ENCODE data around the gene NBPF1.
"Not testable (repeated sequence)": the region's sequence is repeated elsewhere in the genome, so short reads cannot be mapped to it uniquely, and the experiment has no call there.

Gene NBPF1

GRCh38 chr1:16608838-16609560 lies 4.4 kb downstream of the NBPF1 start:
- no peak for DNase-seq (ENCODE audit: low spot score)
- TF ChIP-seq CTCF (IDR thresholded peaks at IDR 0.05; ENCODE audit: extremely low read depth, insufficient read depth, missing control alignments): no peak
- in situ Hi-C loops (cut with MboI; ENCODE audit: low pct_unique_long_range_greater_than_20kb, low sequenced_read_pairs, unreplicated experiment): loop anchor here (10.0 to 25.0 kb wide), 4 partner anchors 144 to 628 kb away; partner anchors contain the start of genes CPLANE2 and PADI3

- not testable (repeated sequence) for DNase-seq (ENCODE audit: low spot score)
- in situ Hi-C loops (cut with MboI; ENCODE audit: low pct_unique_long_range_greater_than_20kb, low sequenced_read_pairs, unreplicated experiment): loop anchor here (10.0 to 25.0 kb wide), 4 partner anchors 143 to 629 kb away; partner anchors contain the start of genes CPLANE2 and PADI3
Measured at GRCh38 chr1:16607853-16608815, 5.2 kb downstream of the NBPF1 start.

- no peak for DNase-seq (ENCODE audit: low spot score)
- in situ Hi-C loops (cut with MboI; ENCODE audit: low pct_unique_long_range_greater_than_20kb, low sequenced_read_pairs, unreplicated experiment): loop anchor here (10.0 to 25.0 kb wide), 4 partner anchors 143 to 630 kb away; partner anchors contain the start of genes CPLANE2 and PADI3
- TF ChIP-seq CTCF (IDR thresholded peaks at IDR 0.05; ENCODE audit: extremely low read depth, insufficient read depth, missing control alignments): no peak
Measured at GRCh38 chr1:16607433-16607851, 5.9 kb downstream of the NBPF1 start.

- not testable (repeated sequence) for DNase-seq (ENCODE audit: low spot score)
Measured at GRCh38 chr1:16606666-16607432, 6.5 kb downstream of the NBPF1 start.

GRCh38 chr1:16605532-16606505 lies 7.5 kb downstream of the NBPF1 start:
- DNase-seq (ENCODE audit: low spot score): no peak
- in situ Hi-C loops (cut with MboI; ENCODE audit: low pct_unique_long_range_greater_than_20kb, low sequenced_read_pairs, unreplicated experiment): loop anchor here (10.0 to 25.0 kb wide), 4 partner anchors 141 to 631 kb away; partner anchors contain the start of genes CPLANE2 and PADI3
- TF ChIP-seq CTCF (IDR thresholded peaks at IDR 0.05; ENCODE audit: extremely low read depth, insufficient read depth, missing control alignments): no peak

More at GRCh38 chr1:16606666-16607432, 6.5 kb downstream of the NBPF1 start:
- in situ Hi-C loops (cut with MboI; ENCODE audit: low pct_unique_long_range_greater_than_20kb, low sequenced_read_pairs, unreplicated experiment): loop anchor here (10.0 to 25.0 kb wide), 4 partner anchors 142 to 630 kb away; partner anchors contain the start of genes CPLANE2 and PADI3

- in situ Hi-C loops (cut with MboI; ENCODE audit: low pct_unique_long_range_greater_than_20kb, low sequenced_read_pairs, unreplicated experiment): loop anchor here (10.0 to 25.0 kb wide), 4 partner anchors 140 to 632 kb away; partner anchors contain the start of genes CPLANE2 and PADI3
- TF ChIP-seq CTCF (IDR thresholded peaks at IDR 0.05; ENCODE audit: extremely low read depth, insufficient read depth, missing control alignments): no peak
- no peak for DNase-seq (ENCODE audit: low spot score)
Measured at GRCh38 chr1:16605213-16605525, 8.2 kb downstream of the NBPF1 start.

GRCh38 chr1:16604514-16605212 lies 8.7 kb downstream of the NBPF1 start:
- in situ Hi-C loops (cut with MboI; ENCODE audit: low pct_unique_long_range_greater_than_20kb, low sequenced_read_pairs, unreplicated experiment): loop anchor here (10.0 to 25.0 kb wide), 4 partner anchors 140 to 633 kb away; partner anchors contain the start of genes CPLANE2 and PADI3
- not testable (repeated sequence) for DNase-seq (ENCODE audit: low spot score)

- in situ Hi-C loops (cut with MboI; ENCODE audit: low pct_unique_long_range_greater_than_20kb, low sequenced_read_pairs, unreplicated experiment): loop anchor here (10.0 to 25.0 kb wide), 4 partner anchors 139 to 634 kb away; partner anchors contain the start of genes CPLANE2 and PADI3
- DNase-seq (ENCODE audit: low spot score): not testable (repeated sequence)
Measured at GRCh38 chr1:16603623-16604022, 9.7 kb downstream of the NBPF1 start.

- DNase-seq (ENCODE audit: low spot score): not testable (repeated sequence)
- in situ Hi-C loops (cut with MboI; ENCODE audit: low pct_unique_long_range_greater_than_20kb, low sequenced_read_pairs, unreplicated experiment): loop anchor here (10.0 to 25.0 kb wide), 4 partner anchors 138 to 635 kb away; partner anchors contain the start of genes CPLANE2 and PADI3
Measured at GRCh38 chr1:16602336-16603011, 10.9 kb downstream of the NBPF1 start.
